HG02981 (cell line): Measurements from ENCODE around the gene YPEL1.

Experiments
- ATAC-seq: cut with Tn5 transposase; IDR thresholded peaks from one replicate; pipeline ENCODE4 v1.9.1; 2021; ENCODE audit warnings: mild to moderate bottlenecking, moderate library complexity; ENCODE audit not compliant: unreplicated experiment

The YPEL1 gene, protein sequence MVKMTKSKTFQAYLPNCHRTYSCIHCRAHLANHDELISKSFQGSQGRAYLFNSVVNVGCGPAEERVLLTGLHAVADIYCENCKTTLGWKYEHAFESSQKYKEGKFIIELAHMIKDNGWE

GRCh38 chr22:21735200-21736083, at the start of gene YPEL1:
Gene YPEL1, minus strand, starts transcription at chr22:21735794. Its CDS starts 25,050 bp downstream, at chr22:21710744.
- ATAC-seq, result peak; percentile 80

GRCh38 chr22:21780259-21780658, 44.7 kb upstream of the YPEL1 start:
- no peak for ATAC-seq

DNA sequence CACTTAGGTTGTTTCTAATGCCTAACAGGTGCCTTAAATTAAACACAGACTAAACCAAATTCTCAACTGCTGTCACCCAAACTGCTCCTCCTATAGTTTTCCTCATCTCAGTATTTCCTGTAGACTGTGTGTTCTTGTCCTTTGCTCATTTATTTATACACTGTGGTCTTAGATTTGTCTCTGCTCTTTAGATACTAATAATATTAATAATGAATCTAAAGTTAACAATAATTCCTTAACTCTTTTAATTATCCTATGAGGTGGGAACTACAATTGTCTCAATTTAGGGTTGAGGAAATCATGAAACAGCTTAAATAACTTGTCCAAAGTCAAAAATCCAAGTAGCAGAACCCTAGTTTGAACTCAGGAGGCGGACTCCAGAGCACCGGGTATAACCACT, 43.9 kb upstream of the YPEL1 start:
- no peak for ATAC-seq

DNA sequence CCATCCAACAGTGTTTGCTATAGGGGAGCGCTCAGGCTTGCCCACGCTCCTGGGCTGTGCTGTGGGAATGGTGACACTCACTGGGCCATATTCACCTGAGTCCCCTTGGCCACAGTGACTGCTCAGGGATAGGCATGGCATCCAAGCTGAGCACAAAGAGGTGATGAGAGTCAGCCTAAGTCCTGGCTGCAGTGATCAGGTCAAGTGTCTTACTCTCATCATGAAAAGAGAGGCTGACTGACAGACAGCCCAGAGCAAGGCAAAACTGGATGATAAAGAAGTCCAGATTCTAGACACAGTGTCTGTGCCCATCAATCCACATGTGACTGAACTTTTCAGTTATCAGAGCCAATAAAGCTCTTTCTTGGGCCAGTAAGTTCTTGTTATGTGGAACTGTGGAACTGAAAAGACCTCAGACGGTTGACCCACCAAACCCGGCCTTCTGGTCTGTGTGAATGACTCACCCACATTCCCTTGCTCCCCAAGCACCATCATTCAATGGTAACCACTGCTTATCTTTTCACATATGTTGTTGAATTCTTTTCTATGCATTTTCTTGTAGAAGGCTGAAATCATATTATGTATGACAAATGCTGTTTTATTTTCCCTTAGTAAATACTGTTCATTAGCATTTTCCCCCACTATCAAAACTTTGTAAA, 43.2 kb upstream of the YPEL1 start:
- ATAC-seq, result no peak

DNA sequence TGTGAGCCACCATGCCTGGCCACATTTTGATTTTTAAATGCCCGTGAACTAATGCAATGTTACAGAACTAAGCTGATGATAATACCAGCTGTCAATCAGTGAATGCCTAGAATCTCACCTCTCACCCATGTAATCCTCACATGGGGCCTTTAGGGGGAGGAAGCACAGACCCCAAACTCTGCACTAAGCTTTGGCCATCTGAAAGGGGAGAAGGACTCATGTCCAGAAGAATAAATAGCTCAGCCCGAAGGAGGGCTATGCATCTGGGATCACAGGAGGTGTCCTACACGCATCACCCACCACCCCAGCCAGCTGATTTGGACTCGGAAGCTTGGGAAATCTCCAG, 36.0 kb upstream of the YPEL1 start:
- no peak for ATAC-seq

DNA sequence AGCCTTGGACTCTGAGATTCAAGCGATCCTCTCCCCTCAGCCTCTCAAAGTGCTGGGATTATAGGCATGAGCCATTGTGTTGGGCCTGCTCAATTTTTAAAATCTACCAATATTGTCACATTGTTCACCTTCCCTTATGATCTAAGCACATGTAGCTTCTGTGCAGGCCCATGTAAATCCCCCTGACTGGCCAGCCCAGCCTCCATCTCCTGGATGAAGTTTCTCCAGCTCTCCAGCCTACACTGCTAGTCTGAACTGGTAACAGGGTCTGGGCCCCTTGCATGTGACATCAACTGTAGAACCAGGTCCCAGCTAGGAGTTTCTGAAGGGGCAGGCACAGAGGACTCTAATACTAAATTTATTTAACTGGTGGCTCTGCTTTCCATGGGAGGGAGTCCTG, 32.8 kb upstream of the YPEL1 start:
- ATAC-seq, result no peak

GRCh38 chr22:21766691-21767462, 31.3 kb upstream of the YPEL1 start:
- ATAC-seq, result no peak

GRCh38 chr22:21765909-21766529, 30.4 kb upstream of the YPEL1 start:
- ATAC-seq, result no peak

- no peak for ATAC-seq
Measured at GRCh38 chr22:21764038-21764804, 28.6 kb upstream of the YPEL1 start.

DNA sequence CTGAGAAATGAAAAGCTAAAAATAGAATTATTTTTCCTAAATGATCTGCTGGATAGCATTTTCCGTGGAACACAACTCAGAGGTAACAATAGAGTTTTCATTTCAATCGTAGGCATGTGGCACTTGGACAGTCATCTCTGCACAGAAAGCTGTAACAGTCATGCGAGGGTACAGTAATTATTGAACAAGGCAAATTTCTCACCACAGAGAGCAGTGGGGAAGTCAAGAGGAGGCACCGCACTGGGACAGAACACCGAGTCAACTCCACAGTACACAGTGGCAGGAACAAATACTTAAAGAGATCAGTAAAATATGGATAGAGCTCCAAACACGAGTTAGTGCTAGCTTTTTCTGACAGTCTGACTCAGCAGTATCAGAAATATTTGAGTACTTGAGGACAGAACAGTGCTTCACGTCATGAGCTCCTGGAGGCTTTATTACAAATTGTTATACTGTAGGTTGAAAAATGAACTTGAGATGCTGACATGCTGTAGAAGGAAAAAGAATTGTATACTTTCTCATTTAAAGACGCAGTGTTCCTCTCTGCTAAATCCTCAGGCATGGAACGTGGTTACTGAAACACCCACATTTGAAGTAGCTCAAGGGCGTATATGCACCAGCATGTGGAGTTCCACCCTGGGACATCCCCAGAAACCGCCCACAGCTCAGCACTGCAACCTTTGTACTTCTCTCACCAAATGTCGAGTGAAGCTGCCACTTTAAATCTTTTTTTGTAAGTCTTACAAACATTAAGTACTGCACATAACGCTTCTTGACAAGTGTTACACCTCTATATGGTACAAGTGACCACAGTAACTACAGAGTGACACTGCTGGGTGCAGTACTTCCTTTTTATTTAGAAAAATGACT, 27.4 kb upstream of the YPEL1 start:
- no peak for ATAC-seq

GRCh38 chr22:21761994-21762680, 26.5 kb upstream of the YPEL1 start:
- ATAC-seq, result no peak

DNA sequence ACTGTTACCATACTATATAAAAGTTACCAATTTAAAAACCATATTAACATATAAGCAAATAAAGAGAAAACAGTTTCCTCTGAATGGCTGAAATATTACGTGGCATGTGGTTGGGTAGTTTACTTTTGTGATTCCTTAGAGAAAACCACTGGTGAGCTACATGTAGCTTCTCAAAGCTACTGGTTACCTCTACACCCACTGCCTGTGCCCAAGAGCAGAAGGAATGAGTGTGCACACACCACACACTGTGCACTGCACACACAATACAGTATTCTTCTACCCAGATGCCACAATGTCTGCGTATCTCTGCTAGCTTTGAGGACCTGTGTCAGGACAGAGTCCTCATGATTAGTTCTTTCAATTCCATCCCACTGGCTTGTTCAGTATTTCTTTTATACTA, 25.5 kb upstream of the YPEL1 start:
- no peak for ATAC-seq

GRCh38 chr22:21760640-21761039, 25.0 kb upstream of the YPEL1 start:
- ATAC-seq, result no peak

GRCh38 chr22:21759646-21760376, 24.2 kb upstream of the YPEL1 start:
- ATAC-seq, result no peak

DNA sequence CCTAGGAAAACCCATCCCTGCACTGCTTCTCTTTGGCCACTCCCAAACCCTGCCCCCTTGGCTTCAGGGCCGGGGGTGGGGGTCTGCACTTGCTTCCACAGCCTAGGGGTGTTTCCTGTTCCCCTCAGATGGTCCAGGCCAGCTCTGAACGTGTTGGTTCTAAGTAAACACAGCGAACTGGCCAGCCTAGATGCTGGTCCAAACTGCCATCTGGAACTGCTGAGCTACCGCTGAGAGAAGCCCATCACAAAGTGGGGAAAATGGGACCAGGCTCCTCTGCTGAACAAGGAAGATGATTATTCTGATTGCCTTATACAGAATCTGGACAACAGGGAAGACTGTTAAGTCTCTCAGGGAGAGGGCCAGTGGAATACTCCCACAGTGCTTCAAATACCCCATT, 23.5 kb upstream of the YPEL1 start:
- ATAC-seq, result no peak

GRCh38 chr22:21758091-21758864, 22.7 kb upstream of the YPEL1 start:
- no peak for ATAC-seq

- ATAC-seq, result no peak
Measured at GRCh38 chr22:21755851-21756284, 20.3 kb upstream of the YPEL1 start.
